ENCODE data around the gene NFIA.

NFIA gene

DNA sequence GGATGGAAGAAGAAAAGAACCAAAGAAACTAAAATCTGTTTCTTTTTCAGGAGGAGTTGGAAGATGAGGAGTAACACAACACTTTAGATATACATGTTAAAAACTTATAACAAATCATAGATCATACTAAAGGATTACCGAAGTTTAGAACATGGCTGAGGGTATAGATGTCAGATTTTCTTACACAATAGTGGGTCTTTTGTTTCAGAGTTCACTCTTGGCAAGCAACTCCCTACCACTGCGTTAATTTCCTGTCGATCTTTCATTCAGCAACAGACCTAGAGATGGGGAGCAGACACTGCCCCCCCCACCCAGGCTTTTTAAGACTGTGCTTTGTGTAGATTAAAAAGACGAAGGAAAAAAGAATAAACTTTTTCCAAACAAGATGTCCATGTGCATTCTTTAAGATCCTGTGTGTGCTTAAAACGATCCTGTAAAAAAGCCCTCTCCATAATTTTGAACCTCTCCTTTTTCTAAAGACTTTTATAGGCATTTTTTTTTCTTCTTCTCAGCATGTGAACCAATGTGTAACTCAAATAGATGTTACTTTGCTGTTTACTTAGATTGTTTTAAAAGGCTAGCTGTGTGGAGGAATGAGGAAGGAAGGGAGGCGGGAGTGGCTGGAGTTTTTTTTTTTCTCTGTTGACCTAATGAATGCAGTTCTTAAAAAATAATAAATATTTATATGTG, 50.4 kb downstream of the NFIA start:
- no peak for DNase-seq

DNA sequence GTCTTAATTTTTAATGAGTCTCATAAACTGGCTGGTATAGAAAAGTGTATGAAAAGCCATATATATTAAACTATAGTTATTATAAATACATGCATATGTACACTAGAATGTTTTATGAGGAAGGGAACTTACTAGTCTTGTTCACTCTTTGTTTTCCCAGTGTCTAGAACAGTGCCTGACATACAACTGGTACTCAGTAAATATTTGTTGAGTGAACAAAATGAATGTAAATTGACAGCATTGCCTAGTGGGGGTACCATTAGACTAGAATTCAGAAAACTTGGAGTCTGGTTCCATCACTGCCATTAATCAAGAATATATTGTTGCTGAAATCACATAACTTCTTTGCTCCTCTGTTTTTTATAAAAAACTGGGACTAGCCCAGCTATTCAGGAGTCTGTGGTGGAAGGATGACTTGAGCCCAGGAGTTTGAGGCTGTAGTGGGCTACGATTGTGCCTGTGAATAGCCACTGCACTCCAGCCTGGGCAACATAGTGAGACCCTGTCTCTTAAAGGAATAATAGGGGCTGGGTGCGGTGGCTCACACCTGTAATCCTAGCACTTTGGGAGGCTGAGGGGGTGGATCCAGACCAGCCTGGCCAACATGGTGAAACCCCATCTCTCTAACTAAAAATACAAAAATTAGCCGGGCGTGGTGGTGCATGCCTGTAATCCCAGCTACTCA, 51.1 kb downstream of the NFIA start:
- no peak for DNase-seq

GRCh38 chr1:61135291-61135690, 52.9 kb downstream of the NFIA start:
- DNase-seq, result no peak

- DNase-seq, result no peak
These were observed 55.9 kb downstream of the NFIA start for GRCh38 chr1:61138305-61138704.

GRCh38 chr1:61138921-61139774, 56.8 kb downstream of the NFIA start:
- no peak for DNase-seq

- DNase-seq, result no peak
These were observed 57.6 kb downstream of the NFIA start for GRCh38 chr1:61139775-61140549.

DNA sequence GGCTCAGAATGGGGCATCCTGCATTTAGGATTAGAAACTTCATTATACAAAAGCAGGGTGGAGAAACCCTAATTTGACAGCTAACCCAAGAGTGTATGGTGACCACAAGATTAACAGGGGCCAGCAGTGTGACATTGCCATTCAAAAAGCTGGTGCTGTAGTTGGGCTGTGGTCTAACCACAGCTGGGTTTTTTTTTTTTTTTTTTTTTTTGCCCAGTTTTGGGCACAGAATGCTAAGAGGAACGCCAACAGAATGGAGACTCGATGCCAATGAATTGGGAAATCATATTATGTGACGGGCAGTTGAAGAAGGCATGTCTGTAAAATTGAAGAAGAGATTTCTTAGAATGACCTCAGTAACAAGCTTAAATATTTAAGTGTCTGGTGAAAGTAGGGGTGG, 58.4 kb downstream of the NFIA start:
- DNase-seq, result no peak

GRCh38 chr1:61141288-61142042, 59.1 kb downstream of the NFIA start:
- peak; percentile 81 for DNase-seq

DNA sequence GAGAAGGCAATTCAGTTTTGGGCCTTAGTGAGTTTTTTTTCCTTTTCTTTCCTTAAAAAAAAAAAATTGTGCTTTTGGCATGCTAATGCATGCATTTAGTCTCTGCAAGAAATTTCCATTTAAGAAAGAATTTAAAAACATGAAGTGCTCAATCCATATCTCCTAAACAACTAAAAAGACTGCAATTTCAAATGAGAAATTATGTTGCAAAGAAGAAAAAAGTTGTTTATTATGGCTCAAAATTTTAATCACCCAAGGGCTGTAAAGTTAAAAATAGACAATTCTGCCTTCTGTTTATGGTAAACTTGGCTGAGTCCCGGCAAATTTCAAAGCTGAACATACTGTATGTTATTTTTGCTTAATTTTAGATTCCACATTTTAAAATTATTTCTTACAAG, 59.7 kb downstream of the NFIA start:
- DNase-seq, result no peak

GRCh38 chr1:61142726-61143500, 60.6 kb downstream of the NFIA start:
- DNase-seq, result peak; percentile 70

- DNase-seq, result no peak
These were observed 61.6 kb downstream of the NFIA start for GRCh38 chr1:61143821-61144424.

GRCh38 chr1:61149010-61149860, 66.9 kb downstream of the NFIA start:
- DNase-seq, result no peak

- no peak for DNase-seq
These were observed 69.2 kb downstream of the NFIA start for GRCh38 chr1:61151565-61151964.

- no peak for DNase-seq
These were observed 69.7 kb downstream of the NFIA start for GRCh38 chr1:61152066-61152465.

DNA sequence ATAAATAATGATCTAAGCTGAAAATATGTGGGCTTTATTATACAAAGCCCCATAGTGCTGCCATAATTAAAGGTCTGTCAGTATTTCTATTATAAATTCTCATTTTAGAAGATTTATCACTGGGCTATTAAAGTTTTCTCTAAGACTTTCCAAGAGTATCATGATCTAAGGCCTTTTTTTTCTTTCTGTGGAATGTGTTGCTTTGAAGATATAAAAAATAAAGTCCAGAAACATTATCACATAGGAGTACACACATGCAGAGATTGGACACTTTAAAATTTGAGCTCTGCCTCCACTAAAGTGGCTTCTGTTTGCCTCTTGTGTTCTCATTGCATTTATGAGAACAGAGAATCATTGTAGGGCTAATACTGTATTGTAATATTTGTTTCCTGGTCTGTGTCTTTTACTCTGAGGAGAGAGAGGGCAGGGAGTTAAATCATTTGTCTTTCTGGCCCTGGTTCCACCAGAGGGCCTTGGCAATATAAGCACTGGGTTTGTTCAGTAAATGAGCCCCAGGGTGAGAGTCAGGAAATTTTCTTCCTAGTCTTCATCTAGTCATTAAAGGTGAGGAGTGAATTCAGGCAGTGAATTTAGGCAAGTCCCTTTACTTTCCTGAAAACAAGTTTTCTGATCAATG, 70.2 kb downstream of the NFIA start:
- DNase-seq, result no peak

GRCh38 chr1:61156576-61157467, 74.5 kb downstream of the NFIA start:
- no peak for DNase-seq

- no peak for DNase-seq
These were observed 75.2 kb downstream of the NFIA start for GRCh38 chr1:61157468-61157987.

GRCh38 chr1:61158591-61158990, 76.2 kb downstream of the NFIA start:
- no peak for DNase-seq

Data from NCI-H1105 (cell line).